COLO829 (cell line): ENCODE measurements around the gene RTKN.
A peak's percentile ranks its signal among the peaks of the same experiment; 100 is the strongest.
"Not testable (repeated sequence)": the region's sequence is repeated elsewhere in the genome, so short reads cannot be mapped to it uniquely, and the experiment has no call there.

Source experiments
- DNase-seq: peaks from one replicate; pipeline ENCODE4 v3.0.0; 2012; ENCODE audit warnings: low spot score

RTKN gene

GRCh38 chr2:74460187-74460586 lies 18.4 kb upstream of the RTKN start:
- DNase-seq, result not testable (repeated sequence)

GRCh38 chr2:74459503-74460118 lies 17.9 kb upstream of the RTKN start:
- not testable (repeated sequence) for DNase-seq

GRCh38 chr2:74458938-74459363 lies 17.2 kb upstream of the RTKN start:
- DNase-seq, result no peak

- DNase-seq, result peak; percentile 95
Measured at GRCh38 chr2:74458132-74458937, 16.6 kb upstream of the RTKN start, which contains the start of gene WBP1. Gene WBP1, plus strand, starts transcription at chr2:74458438. Its CDS starts 165 bp downstream, at chr2:74458603.

GRCh38 chr2:74457549-74458131 lies 15.9 kb upstream of the RTKN start:
- DNase-seq, result no peak

GRCh38 chr2:74457129-74457548 lies 15.4 kb upstream of the RTKN start:
- no peak for DNase-seq

GRCh38 chr2:74454654-74455511 lies 13.1 kb upstream of the RTKN start, which contains the start of gene INO80B:
Gene INO80B, plus strand, starts transcription at chr2:74455087. Its CDS starts 30 bp downstream, at chr2:74455117.
- DNase-seq, result peak; percentile 94

GRCh38 chr2:74450570-74451190 lies 8.9 kb upstream of the RTKN start:
- no peak for DNase-seq

GRCh38 chr2:74448771-74449170 lies 7.0 kb upstream of the RTKN start:
- no peak for DNase-seq

- no peak for DNase-seq
Measured at GRCh38 chr2:74447230-74447999, 5.7 kb upstream of the RTKN start.

GRCh38 chr2:74444498-74445318 lies 3.0 kb upstream of the RTKN start:
- no peak for DNase-seq

- DNase-seq, result not testable (repeated sequence)
Measured at GRCh38 chr2:74442483-74443297, 953 bp upstream of the RTKN start.

GRCh38 chr2:74441170-74441689 lies 507 bp downstream of the RTKN start:
- DNase-seq, result no peak

GRCh38 chr2:74440378-74441169 lies 1.2 kb downstream of the RTKN start:
- DNase-seq, result peak; percentile 100

GRCh38 chr2:74439803-74440377 lies 1.8 kb downstream of the RTKN start:
- peak; percentile 96 for DNase-seq

- no peak for DNase-seq
Measured at GRCh38 chr2:74439373-74439772, 2.4 kb downstream of the RTKN start.

GRCh38 chr2:74438248-74438647 lies 3.5 kb downstream of the RTKN start:
- DNase-seq, result no peak
